Measurements from ENCODE around the gene SLC9B2.
"Not testable (repeated sequence)": the region's sequence is repeated elsewhere in the genome, so short reads cannot be mapped to it uniquely, and the experiment has no call there.

Gene SLC9B2

GRCh38 chr4:103012551-103012950 is 64.0 kb downstream of the SLC9B2 start:
- no peak for DNase-seq

- DNase-seq, result no peak
Observed at GRCh38 chr4:103012060-103012459, 64.5 kb downstream of the SLC9B2 start.

GRCh38 chr4:103011378-103012025 is 65.1 kb downstream of the SLC9B2 start:
- no peak for DNase-seq

- DNase-seq, result no peak
Observed at GRCh38 chr4:103010804-103011203, 65.8 kb downstream of the SLC9B2 start.

- peak; percentile 51 for DNase-seq
Observed at GRCh38 chr4:103008875-103009729, 67.5 kb downstream of the SLC9B2 start.

GRCh38 chr4:103002551-103002950 is 74.0 kb downstream of the SLC9B2 start:
- DNase-seq, result no peak

- no peak for DNase-seq
Observed at GRCh38 chr4:102994803-102995202, 81.8 kb downstream of the SLC9B2 start.

- DNase-seq, result not testable (repeated sequence)
Observed at GRCh38 chr4:102993985-102994384, 82.6 kb downstream of the SLC9B2 start.

- DNase-seq, result no peak
Observed at GRCh38 chr4:102988429-102989020, 88.0 kb downstream of the SLC9B2 start.

- no peak for DNase-seq
Observed at GRCh38 chr4:102981005-102981404, 95.6 kb downstream of the SLC9B2 start.
